Germinal center (tissue), 1 donor: ENCODE data around the gene ACBD6.
"Not testable (repeated sequence)": the region's sequence is repeated elsewhere in the genome, so short reads cannot be mapped to it uniquely, and the experiment has no call there.

ENCODE experiments used
- DNase-seq: peaks from one replicate; pipeline ENCODE4 v3.0.0; 2012; ENCODE audit warnings: mixed read lengths, low spot score

ACBD6 gene

DNA sequence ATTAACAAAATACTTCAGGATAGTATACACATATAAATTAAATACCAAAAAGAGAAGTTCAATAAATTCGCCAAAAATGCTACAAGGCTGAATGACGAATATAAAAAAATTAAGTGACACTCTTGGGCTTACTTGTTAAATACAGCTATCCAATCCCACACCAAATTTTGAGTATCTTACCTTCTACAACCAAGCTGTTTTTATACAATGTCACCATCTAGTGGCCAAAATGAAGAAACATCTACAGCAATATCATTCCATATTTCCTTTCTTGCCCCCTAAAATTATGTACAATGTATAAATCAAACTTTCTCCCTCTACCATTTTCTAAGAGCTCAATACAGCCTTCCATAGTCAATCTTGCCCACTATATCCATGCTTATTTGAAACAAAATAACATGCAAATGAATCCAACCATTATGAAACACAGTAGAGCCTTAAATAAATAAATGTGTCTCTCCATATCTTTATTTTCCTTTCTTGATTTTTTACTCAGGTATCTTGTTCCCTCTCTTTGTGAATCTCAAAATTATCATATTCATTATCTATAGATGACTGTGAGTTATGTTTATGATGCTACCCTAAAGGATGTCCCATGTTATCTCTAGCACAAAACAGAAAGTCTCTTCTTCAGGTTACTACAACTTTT, 86.3 kb downstream of the ACBD6 start:
- peak; percentile 28 for DNase-seq

DNA sequence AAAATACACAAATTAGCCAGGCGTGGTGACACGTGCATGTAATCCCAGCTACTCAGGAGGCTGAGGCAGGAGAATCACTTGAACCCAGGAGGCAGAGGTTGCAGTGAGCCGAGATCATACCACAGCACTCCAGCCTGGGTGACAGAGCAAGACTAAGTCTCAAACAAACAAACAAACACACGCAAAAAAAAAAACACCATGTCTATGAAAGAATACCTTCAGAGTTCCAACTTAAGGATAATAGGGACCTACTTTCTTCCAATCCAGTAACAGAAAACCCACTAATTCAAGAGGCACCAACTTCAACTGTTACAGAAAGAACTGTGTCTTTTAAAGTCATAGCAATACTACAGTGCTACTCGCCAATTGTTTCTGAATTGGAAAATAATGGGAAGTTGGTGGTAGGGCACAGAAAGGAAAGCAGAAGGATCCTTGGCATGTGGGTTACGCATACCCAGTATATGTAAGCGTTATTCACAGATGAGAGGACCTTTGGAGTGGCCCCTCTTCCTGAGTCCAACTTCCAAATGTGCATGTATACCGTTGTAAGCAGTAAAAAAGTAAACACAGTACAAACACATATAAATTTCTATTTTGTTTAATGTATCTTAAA, 87.0 kb downstream of the ACBD6 start:
- no peak for DNase-seq

DNA sequence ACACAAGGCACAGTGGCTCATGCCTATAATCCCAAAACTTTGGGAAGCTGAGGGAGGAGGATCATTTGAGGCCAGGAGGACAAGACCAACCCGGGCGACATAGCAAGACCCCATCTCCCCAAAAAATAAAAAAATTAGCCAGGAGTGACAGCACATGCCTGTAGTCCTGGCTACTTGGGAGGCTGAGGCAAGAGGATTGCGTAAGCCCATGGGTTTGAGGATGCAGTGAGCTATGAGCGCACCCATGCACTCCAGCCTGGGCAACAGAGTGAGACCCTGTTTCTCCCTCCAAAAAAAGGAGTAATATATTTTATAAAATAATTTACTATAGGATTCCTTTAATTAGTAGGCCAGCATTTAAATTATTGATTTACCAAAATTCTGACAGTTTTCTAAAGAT, 89.8 kb downstream of the ACBD6 start:
- DNase-seq, result no peak

DNA sequence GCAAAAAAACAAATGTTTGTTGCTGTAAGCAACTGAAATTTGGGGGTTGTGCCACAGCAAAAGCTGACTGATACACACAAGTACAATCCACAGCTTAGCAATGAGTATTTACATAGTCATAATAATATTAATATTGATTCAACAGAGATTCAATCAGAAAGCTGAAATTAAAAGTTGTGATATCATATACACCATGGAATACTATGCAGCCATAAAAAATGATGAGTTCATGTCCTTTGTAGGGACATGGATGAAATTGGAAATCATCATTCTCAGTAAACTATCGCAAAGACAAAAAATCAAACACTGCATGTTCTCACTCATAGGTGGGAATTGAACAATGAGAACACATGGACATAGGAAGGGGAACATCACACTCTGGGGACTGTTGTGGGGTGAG, 94.2 kb downstream of the ACBD6 start:
- DNase-seq, result not testable (repeated sequence)

- DNase-seq, result no peak
Observed at GRCh38 chr1:180407051-180407450, 95.3 kb downstream of the ACBD6 start.

DNA sequence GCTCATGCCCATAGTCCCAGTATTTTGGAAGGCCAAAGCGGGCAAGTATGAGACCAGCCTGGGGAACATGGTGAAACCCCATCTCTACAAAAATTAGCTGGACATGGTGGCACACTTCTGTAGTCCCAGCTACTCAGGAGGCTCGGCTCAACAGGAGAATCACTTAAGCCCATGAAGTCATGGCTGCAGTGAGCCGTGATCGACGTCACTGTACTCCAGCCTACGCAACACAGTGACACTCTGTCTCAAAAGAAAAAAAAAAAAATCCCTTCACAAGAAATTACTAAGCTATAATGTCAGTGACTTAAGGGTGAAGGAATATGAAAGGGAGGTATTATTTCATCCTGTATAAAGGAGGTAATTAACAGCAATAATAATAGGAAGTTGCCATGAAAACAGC, 99.8 kb downstream of the ACBD6 start:
- no peak for DNase-seq

- no peak for DNase-seq
Observed at GRCh38 chr1:180402001-180402400, 100.4 kb downstream of the ACBD6 start.

- DNase-seq, result no peak
Observed at GRCh38 chr1:180397175-180397574, 105.2 kb downstream of the ACBD6 start.

- DNase-seq, result no peak
Observed at GRCh38 chr1:180392427-180393145, 109.8 kb downstream of the ACBD6 start.

DNA sequence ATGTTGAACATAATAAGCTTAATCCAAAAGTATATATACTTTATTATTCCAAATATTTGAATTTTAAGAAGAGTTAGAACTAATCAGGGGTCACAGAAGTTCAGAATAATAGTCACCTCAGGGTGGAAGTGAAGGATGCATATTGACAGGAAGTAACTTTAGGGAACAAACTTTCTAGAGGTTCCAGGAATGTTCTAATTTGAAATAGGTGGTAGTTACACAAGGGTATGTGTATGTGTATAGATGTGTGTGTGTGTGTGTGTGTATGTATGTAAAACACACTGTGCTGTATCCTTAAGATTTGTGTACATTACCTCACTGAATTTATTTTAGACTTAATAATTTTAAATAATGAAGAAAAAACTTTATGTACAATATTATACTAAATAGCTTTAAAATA, 110.4 kb downstream of the ACBD6 start:
- no peak for DNase-seq

DNA sequence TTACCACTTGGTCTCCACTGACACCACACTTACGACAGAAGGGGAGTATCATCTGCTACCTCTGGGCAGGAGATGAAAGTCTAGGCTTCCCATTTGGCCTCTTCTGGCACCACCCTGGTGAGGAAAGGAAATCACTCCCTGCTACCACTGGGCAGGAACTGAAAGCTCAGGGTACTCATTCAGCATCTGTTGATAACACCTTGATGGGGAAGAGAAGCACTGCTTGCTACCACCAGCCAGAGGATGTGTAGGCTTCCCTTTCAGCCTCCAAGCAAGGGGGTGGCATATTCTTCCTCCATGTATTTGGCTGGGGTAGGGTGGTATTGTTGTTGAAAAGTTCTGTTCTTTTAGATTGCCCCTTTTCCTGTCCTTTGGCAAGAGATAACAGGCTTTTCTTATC, 115.0 kb downstream of the ACBD6 start:
- DNase-seq, result no peak

DNA sequence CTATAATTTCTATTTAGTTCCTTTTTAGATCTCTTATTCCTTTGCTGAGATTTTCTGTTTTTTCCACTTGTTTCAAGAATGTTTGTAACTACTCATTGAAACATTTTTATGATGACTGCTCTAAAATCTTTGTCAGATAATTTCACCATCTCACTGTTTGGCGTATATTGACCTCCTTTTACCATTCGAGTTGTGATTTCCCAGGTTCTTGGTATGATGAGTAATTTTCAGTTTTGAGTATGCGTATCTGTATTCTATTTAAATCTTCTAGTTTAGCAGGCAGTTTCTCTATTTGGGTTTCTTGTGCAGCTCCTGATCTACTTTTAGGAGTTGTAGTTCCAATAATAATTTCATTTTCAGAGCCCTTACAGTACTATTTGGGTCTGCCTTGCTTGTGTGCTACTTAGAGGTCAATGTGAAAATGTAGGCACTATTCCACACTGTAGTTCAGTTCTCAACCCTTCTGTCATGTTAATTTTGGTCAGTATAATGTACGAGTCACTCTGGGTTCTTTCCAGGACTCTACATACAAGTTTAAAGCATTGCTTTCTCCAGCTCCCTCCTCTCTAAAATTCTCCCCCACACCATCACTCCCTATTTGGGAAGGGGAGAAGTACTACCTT, 115.5 kb downstream of the ACBD6 start:
- no peak for DNase-seq

DNA sequence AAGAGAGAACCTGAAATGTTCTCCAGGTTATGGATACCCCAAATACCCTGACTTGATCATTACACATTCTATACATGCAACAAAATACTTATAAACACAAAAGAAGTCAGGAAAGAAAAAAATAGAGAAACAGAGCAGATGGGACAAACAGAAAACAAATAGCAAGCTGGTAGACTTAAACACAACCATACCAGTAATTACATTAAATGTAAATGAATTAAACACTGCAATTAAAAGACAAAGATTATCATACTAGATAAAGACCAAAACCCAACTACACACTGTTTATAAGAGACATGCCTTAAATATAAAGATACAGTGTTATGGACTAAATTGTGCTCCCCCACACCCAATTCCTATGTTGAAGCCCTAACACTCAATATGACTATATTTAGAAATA, 117.2 kb downstream of the ACBD6 start:
- no peak for DNase-seq

GRCh38 chr1:180384286-180385005, 117.9 kb downstream of the ACBD6 start:
- no peak for DNase-seq

DNA sequence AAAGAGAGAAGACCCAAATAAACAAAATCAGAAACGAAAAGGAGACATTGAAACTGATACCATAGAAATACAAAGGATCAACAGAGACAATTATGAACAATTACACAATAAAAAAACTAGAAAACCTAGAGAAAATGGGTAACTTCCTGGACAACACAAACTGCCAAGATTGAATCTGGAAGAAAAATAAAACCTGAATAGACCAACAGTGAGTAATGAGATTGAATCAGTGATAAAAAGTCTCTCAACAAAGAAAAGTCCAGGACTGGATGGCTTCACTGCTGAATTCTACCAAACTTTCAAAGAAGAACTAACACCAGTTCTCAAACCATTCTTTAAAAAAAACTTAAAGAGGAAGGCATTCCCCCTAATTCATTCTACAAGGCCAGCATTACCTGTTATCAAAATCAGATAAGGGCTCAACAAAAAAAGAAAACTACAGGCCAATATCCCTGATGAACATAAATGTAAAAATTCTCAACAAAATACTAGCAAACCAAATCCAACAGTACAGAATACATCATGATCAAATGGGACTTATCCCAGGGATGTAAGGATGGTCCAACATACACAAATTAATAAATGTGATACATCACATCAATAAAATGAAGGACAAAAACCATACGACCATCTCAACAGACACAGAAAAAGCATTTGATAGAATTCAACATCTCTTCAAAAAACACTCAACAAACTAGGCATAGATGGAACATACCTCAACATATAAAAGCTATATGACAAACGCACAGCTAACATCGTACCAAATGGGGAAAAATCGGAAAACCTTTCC, 119.9 kb downstream of the ACBD6 start:
- no peak for DNase-seq

DNA sequence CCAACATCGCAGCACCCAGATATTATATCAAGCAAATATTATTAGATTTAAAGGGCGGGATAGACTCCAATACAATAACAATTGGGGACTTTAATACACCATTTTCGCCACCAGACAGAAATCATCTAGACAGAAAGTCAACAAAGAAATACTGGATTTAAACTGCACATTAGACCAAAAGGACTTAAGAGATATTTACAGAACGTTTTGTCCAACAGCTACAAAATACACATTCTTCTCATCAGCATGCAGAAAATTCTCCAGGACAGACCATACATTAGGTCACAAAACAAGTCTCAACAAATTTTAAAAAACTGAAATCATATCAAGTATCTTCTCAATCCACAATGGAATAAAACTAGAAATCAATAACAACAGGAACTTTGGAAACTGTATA, 121.2 kb downstream of the ACBD6 start:
- DNase-seq, result no peak

- DNase-seq, result no peak
Observed at GRCh38 chr1:180380259-180381183, 121.9 kb downstream of the ACBD6 start.

- no peak for DNase-seq
Observed at GRCh38 chr1:180376800-180377199, 125.6 kb downstream of the ACBD6 start.

- DNase-seq, result no peak
Observed at GRCh38 chr1:180376253-180376652, 126.1 kb downstream of the ACBD6 start.

DNA sequence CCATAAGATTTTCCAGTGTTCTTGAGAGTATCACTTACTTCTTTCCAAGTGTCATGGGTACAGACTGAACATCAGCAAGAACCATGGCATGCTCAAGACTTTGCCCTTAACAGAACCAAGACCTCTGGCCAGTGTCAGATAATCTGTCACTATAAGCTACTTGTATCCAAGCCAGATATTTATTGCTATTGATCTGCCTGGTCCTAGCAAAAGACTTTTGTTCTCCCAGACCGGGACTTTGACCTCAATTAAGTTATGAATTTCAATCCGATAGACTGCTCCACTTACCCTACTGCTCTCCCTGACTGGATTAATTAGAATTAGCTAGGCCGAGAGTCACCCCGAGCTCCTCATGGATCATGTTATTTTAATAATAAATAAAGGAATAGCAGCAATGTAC, 129.6 kb downstream of the ACBD6 start:
- DNase-seq, result no peak
